HepG2 (cell line): ENCODE results near the gene POLR3E. TPM values are rescaled to one million over a fixed set of nuclear protein-coding genes. Genes with fewer than 3 reads are reported as not detected.

Source experiments
- ATAC-seq: fragments of 200-7000 bp; cut with Tn5 transposase; 3 replicates; pipeline ENCODE4 v1.9.1; 2020; ENCODE audit warnings: mild to moderate bottlenecking, moderate library complexity
- BruUV-seq: library from RNA; stranded (reverse); fragments of 400-500 nt; replicated peaks from 2 replicates; lab custom pipeline; 2021; lab: Mats Ljungman, UMichigan
- CTCF ChIA-PET: fragments of 300-600 bp; formaldehyde crosslinking; extraction: SDS; loops from one replicate; lab custom pipeline; 2021; ENCODE audit warnings: low total read pairs, inconsistent platforms, low intra/inter-chr PET ratio; lab: Yijun Ruan, JAX
- POLR2A ChIA-PET: fragments of 350-600 bp; sonication (Branson Sonifier 250); formaldehyde crosslinking; loops from one replicate; lab custom pipeline; 2020; ENCODE audit warnings: antibody characterized with exemption, inconsistent platforms; lab: Yijun Ruan, JAX
- DNase-seq: peaks from one replicate; pipeline ENCODE4 v3.0.0-alpha.2; 2015; ENCODE audit warnings: low spot score
- FAIRE-seq: peaks from 3 replicates; lab custom pipeline; 2011; peaks lifted over from hg19 to GRCh38; lab: Jason Lieb, UNC
- H2AFZ ChIP-seq: one replicate; pipeline ENCODE4 v1.6.1; 2011; ENCODE audit warnings: low read length, inconsistent platforms
- H3K27ac ChIP-seq: fragments of 300-600 bp; 3 replicates; pipeline ENCODE4 v1.8.0; 2011; ENCODE audit warnings: mixed run types, mild to moderate bottlenecking, mixed read lengths, low read length, inconsistent platforms; ENCODE audit not compliant: insufficient read depth; ENCODE audit errors: extremely low read length
- H3K27me3 ChIP-seq, 2 experiments: fragments of 200-600 bp in 1 of 2; 2 replicates in 1 of 2; 3 replicates in 1 of 2; pipeline versions ENCODE4 v1.6.0 to v1.8.0; 2011; ENCODE audit warnings: low read length in 2 of 2, mild to moderate bottlenecking in 2 of 2, moderate library complexity in 2 of 2, inconsistent platforms in 1 of 2; ENCODE audit not compliant: insufficient read depth in 2 of 2, control insufficient read depth in 1 of 2
- H3K36me3 ChIP-seq, 2 experiments: fragments of 200-600 bp in 1 of 2; replicated peaks in 1 of 2; 2 replicates in 1 of 2; 3 replicates in 1 of 2; pipeline versions ENCODE4 v1.5.1 to v1.8.0; 2011; ENCODE audit warnings: low read length in 2 of 2, inconsistent platforms in 1 of 2; ENCODE audit not compliant: insufficient read depth in 2 of 2, control insufficient read depth in 1 of 2
- H3K4me1 ChIP-seq: 2 replicates; pipeline ENCODE4 v1.5.1; 2012; ENCODE audit warnings: low read length, inconsistent platforms; ENCODE audit not compliant: insufficient read depth
- H3K4me2 ChIP-seq: 2 replicates; pipeline ENCODE4 v1.6.0; 2011; ENCODE audit warnings: low read depth, low read length, inconsistent platforms
- H3K4me3 ChIP-seq, 3 experiments: fragments of 200-600 bp in 1 of 3; sonication (generic), shearing (Covaris generic) in 1 of 3; replicated peaks in 1 of 3; 2 replicates each; pipeline ENCODE4 v1.5.1; 2011 to 2016; ENCODE audit warnings: low read length in 3 of 3, inconsistent platforms in 2 of 3, low read depth in 2 of 3, mild to moderate bottlenecking in 2 of 3, control low read depth in 1 of 3, mixed read lengths in 1 of 3; ENCODE audit not compliant: insufficient read depth in 1 of 3
- H3K79me2 ChIP-seq: one replicate; pipeline ENCODE4 v1.6.1; 2011; ENCODE audit warnings: low read length, inconsistent platforms; ENCODE audit not compliant: insufficient read depth
- H3K9ac ChIP-seq: 2 replicates; pipeline ENCODE4 v1.6.0; 2011; ENCODE audit warnings: mild to moderate bottlenecking, low read depth, low read length, inconsistent platforms; ENCODE audit not compliant: insufficient read depth
- H3K9me3 ChIP-seq: 2 replicates; pipeline ENCODE4 v1.5.1; 2012; ENCODE audit warnings: mild to moderate bottlenecking, low read length
- H4K20me1 ChIP-seq: 2 replicates; pipeline ENCODE4 v1.6.0; 2011; ENCODE audit warnings: inconsistent platforms, mild to moderate bottlenecking, low read length, moderate library complexity; ENCODE audit not compliant: insufficient read depth
- DNMT1 ChIP-seq: sonication (generic); formaldehyde crosslinking; IDR thresholded peaks from 2 replicates; pipeline ENCODE4 v1.5.1; 2020; ENCODE audit warnings: mild to moderate bottlenecking, missing genetic modification reagents
- FOXC1 ChIP-seq: sonication (generic); formaldehyde crosslinking; IDR thresholded peaks from 2 replicates; pipeline ENCODE4 v1.8.0; 2022; ENCODE audit warnings: mild to moderate bottlenecking, missing genetic modification reagents, borderline replicate concordance
- FOXK1 ChIP-seq: sonication (generic); formaldehyde crosslinking; IDR thresholded peaks from 2 replicates; pipeline ENCODE4 v1.4.0; 2020; ENCODE audit warnings: low read depth, missing genetic modification reagents, borderline replicate concordance
- GABPB1 ChIP-seq: IDR thresholded peaks from 2 replicates; pipeline ENCODE4 v1.6.1; 2016; ENCODE audit warnings: mild to moderate bottlenecking, missing genetic modification reagents, moderate library complexity, missing compliant biosample characterization
- JARID2 ChIP-seq: sonication (generic); formaldehyde crosslinking; IDR thresholded peaks from 2 replicates; pipeline ENCODE4 v1.8.1; 2023; ENCODE audit warnings: missing genetic modification reagents, inconsistent platforms; ENCODE audit not compliant: insufficient replicate concordance
- KLF12 ChIP-seq: sonication (generic); formaldehyde crosslinking; IDR thresholded peaks from 2 replicates; pipeline ENCODE4 v1.4.0; 2020; ENCODE audit warnings: missing genetic modification reagents, borderline replicate concordance
- MIXL1 ChIP-seq: IDR thresholded peaks from 2 replicates; pipeline ENCODE4 v1.6.1; 2016
- PAX8 ChIP-seq: sonication (generic); formaldehyde crosslinking; IDR thresholded peaks from 2 replicates; pipeline ENCODE4 v1.8.0; 2022; ENCODE audit warnings: mild to moderate bottlenecking, missing genetic modification reagents, borderline replicate concordance
- POLR2A ChIP-seq, 2 experiments: IDR thresholded peaks; 2 replicates each; pipeline ENCODE4 v1.6.1; 2011; ENCODE audit warnings: low read depth in 2 of 2, low read length in 2 of 2, mild to moderate bottlenecking in 1 of 2, moderate library complexity in 1 of 2; ENCODE audit not compliant: insufficient read depth in 1 of 2
- RBM22 ChIP-seq: fragments of 200-400 bp; formaldehyde crosslinking; optimal IDR thresholded peaks from 2 replicates; pipeline ENCODE3; 2017; ENCODE audit warnings: mild to moderate bottlenecking, low read length, moderate library complexity
- SMAD1 ChIP-seq: sonication (generic); formaldehyde crosslinking; IDR thresholded peaks from 2 replicates; pipeline ENCODE4 v1.4.0; 2020; ENCODE audit warnings: missing genetic modification reagents, low read depth, mild to moderate bottlenecking, borderline replicate concordance
- UBTF ChIP-seq: sonication (generic); formaldehyde crosslinking; IDR thresholded peaks from 2 replicates; pipeline ENCODE4 v1.4.0; 2020; ENCODE audit warnings: mild to moderate bottlenecking, missing genetic modification reagents
- ZNF354B ChIP-seq: sonication (generic); formaldehyde crosslinking; IDR thresholded peaks from 2 replicates; pipeline ENCODE4 v1.8.0; 2022; ENCODE audit warnings: mild to moderate bottlenecking, missing genetic modification reagents
- ZNF460 ChIP-seq: sonication (generic); formaldehyde crosslinking; IDR thresholded peaks from 2 replicates; pipeline ENCODE4 v1.5.1; 2020; ENCODE audit warnings: missing genetic modification reagents, mild to moderate bottlenecking, borderline replicate concordance
- ZNF484 ChIP-seq: sonication (generic); formaldehyde crosslinking; IDR thresholded peaks from 2 replicates; pipeline ENCODE4 v1.5.1; 2020; ENCODE audit warnings: mild to moderate bottlenecking, low read depth, missing genetic modification reagents, borderline replicate concordance
- ZNF768 ChIP-seq: sonication (generic); formaldehyde crosslinking; IDR thresholded peaks from 2 replicates; pipeline ENCODE4 v1.4.0; 2020; ENCODE audit warnings: missing genetic modification reagents
- WGBS: methylation state at CpG from one replicate; pipeline ENCODE4 v1.1.6; 2017; ENCODE audit warnings: low lambda C conversion rate; 5-methylcytosine and 5-hydroxymethylcytosine counted together
- in situ Hi-C: cut with HindIII; loops from 2 replicates; pipeline ENCODE4 v1.10.0; 2017; ENCODE audit warnings: low pct_unique_long_range_greater_than_20kb; ENCODE audit not compliant: extremely low pct_ligation_motif_present
- intact Hi-C: fragments of 100-400 bp; cut with micrococcal nuclease; formaldehyde crosslinking; loops from one replicate; pipeline ENCODE4 v1.10.0; 2022; ENCODE audit not compliant: unreplicated experiment
- polyA plus RNA-seq, 8 experiments: library from polyadenylated mRNA; depleted of rRNA in 3 of 8; stranded (reverse) in 7 of 8; unstranded in 1 of 8; fragments of >200 nt; fragmentation: Illumina TruSeq in 4 of 8; extraction: Trizol in 4 of 8; gene quantifications; 2 replicates each; pipeline versions ENCODE4 v1.2.1 to v1.2.3, GENCODE V29; 2011 to 2016; ENCODE audit warnings: low read depth in 4 of 8, missing spikeins in 1 of 8, mixed read lengths in 1 of 8; ENCODE audit not compliant: insufficient read depth in 1 of 8
- total RNA-seq, 5 experiments: library from RNA; depleted of rRNA; stranded (reverse); fragments of >200 nt; fragmentation: Illumina TruSeq; extraction: Trizol; gene quantifications; 2 replicates each; pipeline ENCODE4 v1.2.3, GENCODE V29; 2016; ENCODE audit warnings: low read depth in 1 of 5
- TF ChIP-seq, protein P1 (sequence below): sonication (generic); formaldehyde crosslinking; conservative IDR thresholded peaks from 2 replicates; pipeline ENCODE4 v1.5.0; 2020; ENCODE audit warnings: missing genetic modification reagents

The POLR3E gene
- total and polyA plus RNA-seq, 2 of the 13 experiments (the other 11 are each of a cell fraction or from before 2014, with no cell fraction given) = 135 to 262 TPM

DNA sequence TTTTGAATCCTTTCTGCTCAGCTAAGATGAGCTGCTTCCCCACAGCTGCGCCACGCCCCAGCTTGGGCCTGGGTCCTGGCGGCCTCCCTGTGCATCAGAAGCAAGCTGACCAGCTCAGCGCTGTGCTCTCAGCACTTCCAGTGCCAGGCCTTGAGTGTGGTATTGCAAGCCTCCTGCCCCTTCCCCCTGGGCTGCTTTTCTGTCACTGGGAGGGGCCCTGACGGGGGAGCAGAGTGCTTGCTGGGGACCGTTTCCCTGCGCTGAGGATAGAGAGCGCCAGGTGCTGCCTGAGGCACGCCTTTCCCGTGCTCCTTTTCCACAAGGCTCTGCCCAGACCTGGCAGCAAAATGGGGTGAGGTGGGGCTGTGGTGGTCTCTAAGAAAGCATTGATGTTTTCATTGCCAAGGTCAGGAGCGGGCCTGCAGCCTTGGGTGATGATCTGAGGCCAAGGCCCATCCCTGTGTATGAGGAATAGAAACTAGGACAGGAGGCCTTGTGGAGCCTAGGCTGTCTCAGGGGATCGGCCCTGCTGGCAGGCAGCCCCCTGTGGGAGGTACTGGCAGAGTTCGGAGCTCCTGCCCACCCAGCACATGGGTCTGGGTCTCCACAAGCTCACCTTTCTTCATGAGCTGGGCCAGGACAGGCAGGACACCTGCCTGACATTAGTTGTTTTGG lies 29.7 kb downstream of the POLR3E start (continued):
- TF ChIP-seq, protein P1, sequence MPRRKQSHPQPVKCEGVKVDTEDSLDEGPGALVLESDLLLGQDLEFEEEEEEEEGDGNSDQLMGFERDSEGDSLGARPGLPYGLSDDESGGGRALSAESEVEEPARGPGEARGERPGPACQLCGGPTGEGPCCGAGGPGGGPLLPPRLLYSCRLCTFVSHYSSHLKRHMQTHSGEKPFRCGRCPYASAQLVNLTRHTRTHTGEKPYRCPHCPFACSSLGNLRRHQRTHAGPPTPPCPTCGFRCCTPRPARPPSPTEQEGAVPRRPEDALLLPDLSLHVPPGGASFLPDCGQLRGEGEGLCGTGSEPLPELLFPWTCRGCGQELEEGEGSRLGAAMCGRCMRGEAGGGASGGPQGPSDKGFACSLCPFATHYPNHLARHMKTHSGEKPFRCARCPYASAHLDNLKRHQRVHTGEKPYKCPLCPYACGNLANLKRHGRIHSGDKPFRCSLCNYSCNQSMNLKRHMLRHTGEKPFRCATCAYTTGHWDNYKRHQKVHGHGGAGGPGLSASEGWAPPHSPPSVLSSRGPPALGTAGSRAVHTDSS (CRISPR knock-in tag) = no peak
- TF ChIP-seq UBTF (0 out of 2 replicates have a peak, but pooled peaks have one; percentile 36), KLF12 (CRISPR knock-in tag) (no peak), ZNF354B (CRISPR knock-in tag) (no peak)

- no TSS peak for BruUV-seq
- Histone ChIP-seq H3K27me3 (no peaks in the 10 kb centered on the region), H3K4me2 (no peak overlapping the region), H3K4me1 (no peaks in the 10 kb centered on the region), H3K36me3 (peaks cover 74 to 97% of the 10 kb centered on the region in 2 experiments), H4K20me1 (0 out of 2 replicates have a peak, but pooled peaks cover 10% of the 10 kb centered on the region), H3K9ac (no peak overlapping the region), H3K4me3 (no peak overlapping the region), H3K79me2 (no peaks in the 10 kb centered on the region), H2AFZ (no peak overlapping the region), H3K27ac (no peak overlapping the region), H3K9me3 (no peaks in the 10 kb centered on the region)
- 96% methylated on average over 6 of the region's 6 CpGs for WGBS
- FAIRE-seq = no peak
- intact Hi-C loops (no loop called here), in situ Hi-C loops (loop anchor here (25.0 kb wide), 2 partner anchors 765 to 1165 kb away; partner anchors contain the start of genes DNAH3 and LDAF1)
- CTCF ChIA-PET = no interaction called here
- ATAC-seq = no peak
- POLR2A ChIA-PET = interaction anchor here (1.4 kb wide), 1 partner anchor 26 kb away, joined by 3 read pairs; no protein-coding TSS in a partner anchor
- no peak for DNase-seq
- TF ChIP-seq RBM22 (peak; percentile 83), ZNF484 (CRISPR knock-in tag) (no peak), UBTF (no peak), FOXK1 (CRISPR knock-in tag) (no peak), ZNF768 (CRISPR knock-in tag) (0 out of 2 replicates have a peak, but pooled peaks have one; percentile 49), MIXL1 (CRISPR knock-in tag) (no peak), ZNF460 (CRISPR knock-in tag) (no peak), FOXC1 (CRISPR knock-in tag) (no peak), GABPB1 (CRISPR knock-in tag) (no peak), PAX8 (no peak), SMAD1 (no peak), DNMT1 (CRISPR knock-in tag) (no peak), POLR2A (IDR thresholded peaks at IDR 0.05; ENCODE audit: insufficient read depth in 1 of 2, low read depth in 2 of 2, low read length in 2 of 2) (peak; percentile 31 to 36; a peak in 2 of 4 replicates), JARID2 (CRISPR knock-in tag) (no peak)
Measured at GRCh38 chr16:22327446-22327775, 30.2 kb downstream of the POLR3E start.
